Adrenal gland (tissue), 5 donors: Measurements from ENCODE around the gene KIF5A.

ENCODE experiments used
- POLR2A ChIP-seq, 2 donors: fragments of 450-650 bp; IDR thresholded peaks; one replicate each; pipeline ENCODE4 v1.6.1; 2017; ENCODE audit warnings: antibody characterized with exemption in 2 of 2, mild to moderate bottlenecking in 2 of 2, moderate library complexity in 1 of 2
- TF ChIP-seq, protein P1 (sequence below), 6 experiments: fragments of 450-650 bp in 4 of 6; fragments of 200-600 bp in 2 of 6; sonication (generic) in 1 of 6; IDR thresholded peaks; 1 replicate in 5 of 6; 2 replicates in 1 of 6; pipeline versions ENCODE4 v1.5.1 to v1.8.0; 2016 to 2021; ENCODE audit warnings: antibody characterized with exemption in 6 of 6, mild to moderate bottlenecking in 2 of 6, moderate library complexity in 1 of 6
- donor health status: DM: no; HTN: no; CAD: no.

DNA sequence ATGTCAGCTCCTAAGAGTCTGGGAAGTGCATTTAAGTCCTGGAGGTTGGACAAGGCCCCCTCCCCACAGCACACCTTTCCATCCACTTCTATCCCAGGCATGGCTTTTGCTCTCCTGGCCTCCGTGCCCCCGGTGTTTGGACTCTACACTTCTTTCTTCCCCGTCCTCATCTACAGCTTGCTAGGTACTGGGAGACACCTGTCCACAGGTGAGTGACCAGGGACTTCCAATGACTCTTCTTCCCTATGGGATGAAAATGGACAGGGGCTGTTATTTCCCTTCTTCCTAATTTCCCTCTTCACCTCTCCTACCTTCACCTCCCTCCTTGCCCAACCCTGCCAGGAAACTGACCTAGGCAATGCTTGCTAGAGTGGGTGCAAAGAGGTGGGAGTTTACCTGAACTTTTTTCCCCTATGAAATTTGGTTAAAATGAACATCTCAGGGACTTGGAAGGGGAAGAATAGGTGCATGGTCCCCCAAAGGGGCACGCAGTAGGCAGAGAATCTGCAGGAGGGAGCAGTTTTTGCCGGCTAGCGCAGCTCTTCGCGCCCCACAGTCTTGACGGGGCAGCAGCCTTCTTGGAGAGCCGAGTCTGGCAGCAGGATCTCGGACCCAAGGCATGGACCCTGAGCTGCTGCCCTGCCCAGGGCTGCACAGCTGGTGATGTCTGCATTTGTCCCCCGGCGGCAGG, 70.5 kb downstream of the KIF5A start:
- TF ChIP-seq, protein P1, sequence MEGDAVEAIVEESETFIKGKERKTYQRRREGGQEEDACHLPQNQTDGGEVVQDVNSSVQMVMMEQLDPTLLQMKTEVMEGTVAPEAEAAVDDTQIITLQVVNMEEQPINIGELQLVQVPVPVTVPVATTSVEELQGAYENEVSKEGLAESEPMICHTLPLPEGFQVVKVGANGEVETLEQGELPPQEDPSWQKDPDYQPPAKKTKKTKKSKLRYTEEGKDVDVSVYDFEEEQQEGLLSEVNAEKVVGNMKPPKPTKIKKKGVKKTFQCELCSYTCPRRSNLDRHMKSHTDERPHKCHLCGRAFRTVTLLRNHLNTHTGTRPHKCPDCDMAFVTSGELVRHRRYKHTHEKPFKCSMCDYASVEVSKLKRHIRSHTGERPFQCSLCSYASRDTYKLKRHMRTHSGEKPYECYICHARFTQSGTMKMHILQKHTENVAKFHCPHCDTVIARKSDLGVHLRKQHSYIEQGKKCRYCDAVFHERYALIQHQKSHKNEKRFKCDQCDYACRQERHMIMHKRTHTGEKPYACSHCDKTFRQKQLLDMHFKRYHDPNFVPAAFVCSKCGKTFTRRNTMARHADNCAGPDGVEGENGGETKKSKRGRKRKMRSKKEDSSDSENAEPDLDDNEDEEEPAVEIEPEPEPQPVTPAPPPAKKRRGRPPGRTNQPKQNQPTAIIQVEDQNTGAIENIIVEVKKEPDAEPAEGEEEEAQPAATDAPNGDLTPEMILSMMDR (IDR thresholded peaks at IDR 0.05): no peak
- TF ChIP-seq POLR2A (IDR thresholded peaks at IDR 0.05): no peak
